ENCODE measurements around the gene HNRNPA1L2. TPM values are rescaled to one million over a fixed set of nuclear protein-coding genes. Genes with fewer than 3 reads are reported as not detected.
"Not testable (repeated sequence)": the region's sequence is repeated elsewhere in the genome, so short reads cannot be mapped to it uniquely, and the experiment has no call there.

Gene HNRNPA1L2
- total RNA-seq, 1 donor from 2014 or later = 4.7 TPM

DNA sequence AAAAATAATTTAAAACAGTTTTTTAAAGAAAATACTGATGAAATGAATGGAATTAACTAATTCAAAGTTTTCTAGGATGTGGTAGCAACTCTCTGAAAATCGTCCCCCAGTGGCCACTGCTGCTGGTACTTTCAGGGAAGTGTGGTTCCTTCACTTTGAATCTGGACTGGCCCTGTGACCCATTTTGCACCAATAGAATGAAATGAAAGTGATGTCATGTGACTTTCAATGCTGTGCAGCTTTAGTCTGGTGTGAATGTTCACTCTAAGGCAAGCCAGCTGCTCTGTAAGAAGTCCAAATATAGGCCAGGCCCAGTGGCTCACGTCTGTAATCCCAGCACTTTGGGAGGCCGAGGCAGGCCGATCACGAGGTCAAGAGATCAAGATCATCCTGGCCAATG is 26.4 kb upstream of the HNRNPA1L2 start:
- no peak overlapping the region for H3K9ac ChIP-seq
- DNase-seq (ENCODE audit: low spot score) = no peak
- Mint-ChIP-seq H3K4me3 (peak overlapping the region; percentile 70), H3K36me3 (no peaks in the 10 kb centered on the region), H3K9me3 (no peaks in the 10 kb centered on the region), H3K27me3 (ENCODE audit: insufficient read depth, low read depth) (peaks cover 3% of the 10 kb centered on the region), H3K4me1 (peaks cover 16% of the 10 kb centered on the region), H3K27ac (no peak overlapping the region)
- H3K4me1 ChIP-seq = peaks cover 5% of the 10 kb centered on the region
- no peak overlapping the region for H3K27ac ChIP-seq
- no peaks in the 10 kb centered on the region for H4K20me1 ChIP-seq (ENCODE audit: low read depth)
- TF ChIP-seq EZH2 (IDR thresholded peaks at IDR 0.05) (no peak), EZH2phosphoT487 (IDR thresholded peaks at IDR 0.05) (no peak)
- TF ChIP-seq, protein P1, sequence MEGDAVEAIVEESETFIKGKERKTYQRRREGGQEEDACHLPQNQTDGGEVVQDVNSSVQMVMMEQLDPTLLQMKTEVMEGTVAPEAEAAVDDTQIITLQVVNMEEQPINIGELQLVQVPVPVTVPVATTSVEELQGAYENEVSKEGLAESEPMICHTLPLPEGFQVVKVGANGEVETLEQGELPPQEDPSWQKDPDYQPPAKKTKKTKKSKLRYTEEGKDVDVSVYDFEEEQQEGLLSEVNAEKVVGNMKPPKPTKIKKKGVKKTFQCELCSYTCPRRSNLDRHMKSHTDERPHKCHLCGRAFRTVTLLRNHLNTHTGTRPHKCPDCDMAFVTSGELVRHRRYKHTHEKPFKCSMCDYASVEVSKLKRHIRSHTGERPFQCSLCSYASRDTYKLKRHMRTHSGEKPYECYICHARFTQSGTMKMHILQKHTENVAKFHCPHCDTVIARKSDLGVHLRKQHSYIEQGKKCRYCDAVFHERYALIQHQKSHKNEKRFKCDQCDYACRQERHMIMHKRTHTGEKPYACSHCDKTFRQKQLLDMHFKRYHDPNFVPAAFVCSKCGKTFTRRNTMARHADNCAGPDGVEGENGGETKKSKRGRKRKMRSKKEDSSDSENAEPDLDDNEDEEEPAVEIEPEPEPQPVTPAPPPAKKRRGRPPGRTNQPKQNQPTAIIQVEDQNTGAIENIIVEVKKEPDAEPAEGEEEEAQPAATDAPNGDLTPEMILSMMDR (IDR thresholded peaks at IDR 0.05) = no peak
- H3K27me3 ChIP-seq = no peaks in the 10 kb centered on the region
- H3K9me3 ChIP-seq (ENCODE audit: low read depth) = no peaks in the 10 kb centered on the region
- no peak overlapping the region for H2AFZ ChIP-seq (replicated peaks)
- no peak overlapping the region for H3K4me3 ChIP-seq
- no peaks in the 10 kb centered on the region for H3K36me3 ChIP-seq
- H3K79me2 ChIP-seq (ENCODE audit: low read depth) = peaks cover 30% of the 10 kb centered on the region
- H3F3A ChIP-seq (ENCODE audit: low read depth) = no peaks in the 10 kb centered on the region
- no peak overlapping the region for H3K4me2 ChIP-seq

DNA sequence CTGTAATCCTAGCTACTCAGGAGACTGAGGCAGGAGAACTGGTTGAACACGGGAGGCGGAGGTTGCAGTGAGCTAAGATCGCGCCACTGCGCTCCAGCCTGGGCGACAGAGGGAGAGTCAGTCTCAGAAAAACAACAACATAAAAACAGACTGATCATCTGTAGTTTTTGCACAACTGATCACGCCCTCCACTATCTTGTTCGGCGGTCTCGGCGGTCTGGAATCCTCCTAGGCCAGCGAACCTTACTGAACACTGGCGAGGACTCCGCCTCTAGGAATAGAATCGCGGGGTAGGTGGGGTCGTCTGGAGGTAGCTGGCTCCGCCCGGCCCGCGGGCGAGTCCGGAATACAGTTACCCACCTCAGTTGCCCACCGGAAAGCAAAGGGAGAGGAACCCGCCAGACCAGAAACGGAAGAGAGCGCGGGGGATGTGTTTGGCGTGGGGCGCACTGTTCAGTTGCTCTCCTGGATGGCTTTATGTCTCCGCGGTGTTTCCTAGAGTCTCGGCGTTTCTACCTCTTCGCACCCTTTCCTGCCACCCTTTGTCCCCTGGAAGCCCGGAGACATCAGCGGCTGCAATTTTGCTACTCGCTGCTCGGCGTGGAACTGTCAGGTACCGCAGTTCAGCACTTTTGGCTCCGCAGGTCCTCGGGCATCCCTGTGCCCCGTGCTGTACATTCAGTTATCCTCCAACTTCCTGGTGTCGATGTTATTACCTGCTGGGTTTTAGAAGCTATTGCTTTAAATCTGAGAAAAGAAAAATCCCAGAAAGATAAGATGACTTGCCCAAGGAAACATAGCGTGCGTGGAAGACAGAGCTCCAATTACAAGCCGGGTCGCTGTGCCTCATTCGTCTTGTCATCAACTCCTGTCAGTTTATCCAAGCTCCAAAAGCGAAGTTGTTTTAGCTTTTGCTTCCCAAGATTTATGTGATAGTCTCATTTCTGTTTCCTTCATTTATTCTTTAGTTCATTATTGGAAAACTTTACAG is 24.9 kb upstream of the HNRNPA1L2 start:
- H3K27ac ChIP-seq = no peak overlapping the region
- H3K79me2 ChIP-seq (ENCODE audit: low read depth) = peaks cover 30% of the 10 kb centered on the region
- peak overlapping the region; percentile 94 for H3K4me2 ChIP-seq
- H3K27me3 ChIP-seq = no peaks in the 10 kb centered on the region
- H3K9ac ChIP-seq = peak overlapping the region; percentile 80
- peak overlapping the region; percentile 87 for H3K4me3 ChIP-seq
- no peaks in the 10 kb centered on the region for H3K36me3 ChIP-seq
- H3K4me1 ChIP-seq = peaks cover 5% of the 10 kb centered on the region
- H3K4me1 Mint-ChIP-seq = peaks cover 20% of the 10 kb centered on the region
- no peaks in the 10 kb centered on the region for H3K9me3 Mint-ChIP-seq
- peaks cover 3% of the 10 kb centered on the region for H3K27me3 Mint-ChIP-seq (ENCODE audit: insufficient read depth, low read depth)
- TF ChIP-seq EZH2phosphoT487 (IDR thresholded peaks at IDR 0.05) = no peak
- H3K27ac Mint-ChIP-seq = peak overlapping the region; percentile 87
- H3K36me3 Mint-ChIP-seq = no peaks in the 10 kb centered on the region
- H3K4me3 Mint-ChIP-seq = peak overlapping the region; percentile 99
- peak; percentile 87 for DNase-seq (ENCODE audit: low spot score)
- H2AFZ ChIP-seq (replicated peaks) = peak overlapping the region; percentile 98
- no peaks in the 10 kb centered on the region for H3F3A ChIP-seq (ENCODE audit: low read depth)
- H3K9me3 ChIP-seq (ENCODE audit: low read depth) = no peaks in the 10 kb centered on the region
- H4K20me1 ChIP-seq (ENCODE audit: low read depth) = no peaks in the 10 kb centered on the region

DNA sequence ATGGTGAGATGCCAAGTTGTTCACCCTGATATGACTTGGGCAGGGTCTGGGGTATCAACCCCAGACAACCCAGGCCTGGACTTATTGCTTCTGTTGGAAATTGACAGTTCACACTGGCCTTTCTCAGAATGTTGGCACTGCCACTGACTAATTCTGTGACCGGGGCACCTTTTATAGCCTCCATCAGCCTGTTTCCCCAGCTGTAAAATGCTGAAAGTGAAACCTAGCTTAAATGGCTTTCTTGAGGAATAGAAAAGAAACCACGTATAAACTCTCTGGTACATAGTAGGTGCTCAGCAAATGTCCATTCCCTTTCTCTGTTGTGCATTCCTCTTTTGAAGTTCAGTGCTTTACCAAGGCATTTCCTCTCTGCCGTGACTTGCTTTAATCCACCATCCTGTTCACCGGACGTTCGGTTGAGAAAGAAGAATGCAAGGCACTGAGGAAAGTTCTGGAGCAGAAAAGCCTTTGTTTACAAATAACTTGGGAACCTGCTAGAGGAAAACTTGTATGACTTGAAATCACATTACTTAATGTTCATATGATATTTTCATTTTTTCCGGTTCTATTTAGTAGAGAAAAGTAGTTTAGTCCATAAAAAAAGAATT is 11.0 kb upstream of the HNRNPA1L2 start:
- H3K9me3 ChIP-seq (ENCODE audit: low read depth); H3K27ac Mint-ChIP-seq; H2AFZ ChIP-seq (replicated peaks); H3K27ac ChIP-seq; H4K20me1 ChIP-seq (ENCODE audit: low read depth); H3K4me3 ChIP-seq; H3K9me3 Mint-ChIP-seq; H3F3A ChIP-seq (ENCODE audit: low read depth); H3K4me2 ChIP-seq; H3K4me1 Mint-ChIP-seq; H3K27me3 ChIP-seq; H3K4me1 ChIP-seq; H3K4me3 Mint-ChIP-seq; DNase-seq (ENCODE audit: low spot score); H3K36me3 Mint-ChIP-seq; H3K36me3 ChIP-seq; H3K79me2 ChIP-seq (ENCODE audit: low read depth); H3K9ac ChIP-seq; H3K27me3 Mint-ChIP-seq (ENCODE audit: insufficient read depth, low read depth): not testable (repeated sequence)

DNA sequence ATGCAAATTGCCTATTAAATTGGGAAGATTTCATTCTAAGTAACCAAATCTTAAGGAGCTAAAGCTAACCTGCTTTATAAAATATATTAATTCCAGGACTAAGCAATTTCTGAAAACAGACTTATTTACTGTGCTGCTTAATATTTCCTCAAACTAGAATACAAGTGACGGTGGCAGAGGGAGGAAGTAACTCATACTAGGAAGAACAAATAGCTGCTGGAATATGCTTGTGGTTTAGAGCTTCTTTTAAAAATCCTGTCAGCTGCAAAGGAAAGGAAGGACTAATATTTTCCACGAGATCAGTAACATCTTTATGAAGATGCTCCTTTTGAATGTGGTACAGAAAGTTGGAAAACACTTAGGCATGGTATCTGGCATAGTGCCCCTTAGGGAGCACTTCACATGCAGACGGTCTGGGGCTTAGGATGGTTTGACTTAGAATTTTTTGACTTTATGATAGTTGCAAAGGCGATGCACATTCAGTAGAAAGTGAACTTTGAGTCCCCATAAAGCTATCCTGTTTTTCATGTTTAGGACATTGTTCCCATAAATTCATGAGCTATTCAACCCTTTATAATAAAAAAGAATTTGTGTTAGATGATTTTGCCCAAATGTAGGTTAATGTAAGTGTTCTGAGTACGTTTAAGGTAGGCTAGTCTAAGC is 3.4 kb upstream of the HNRNPA1L2 start:
- Histone ChIP-seq H3K27me3 (no peaks in the 10 kb centered on the region), H3K27ac (no peak overlapping the region), H2AFZ (replicated peaks) (no peak overlapping the region), H3K4me1 (no peaks in the 10 kb centered on the region), H3K4me2 (no peak overlapping the region), H3F3A (ENCODE audit: low read depth) (no peaks in the 10 kb centered on the region), H3K79me2 (ENCODE audit: low read depth) (no peaks in the 10 kb centered on the region), H3K4me3 (no peak overlapping the region), H3K9me3 (ENCODE audit: low read depth) (no peaks in the 10 kb centered on the region), H4K20me1 (ENCODE audit: low read depth) (no peaks in the 10 kb centered on the region), H3K9ac (no peak overlapping the region), H3K36me3 (no peaks in the 10 kb centered on the region)
- Mint-ChIP-seq H3K36me3 (peaks cover 13% of the 10 kb centered on the region), H3K9me3 (no peaks in the 10 kb centered on the region), H3K27ac (no peak overlapping the region), H3K27me3 (ENCODE audit: insufficient read depth, low read depth) (no peaks in the 10 kb centered on the region), H3K4me1 (no peaks in the 10 kb centered on the region), H3K4me3 (no peak overlapping the region)
- TF ChIP-seq, protein P1 (IDR thresholded peaks at IDR 0.05) = no peak
- no peak for TF ChIP-seq EZH2 (IDR thresholded peaks at IDR 0.05)
- no peak for TF ChIP-seq EZH2phosphoT487 (IDR thresholded peaks at IDR 0.05)
- DNase-seq (ENCODE audit: low spot score) = no peak
